CD4-positive, alpha-beta T cell treated with Interferon gamma for 1 hour (primary cell): ENCODE results near the gene GOLIM4.
"Not testable (repeated sequence)": the region's sequence is repeated elsewhere in the genome, so short reads cannot be mapped to it uniquely, and the experiment has no call there.

Experiments
- DNase-seq: peaks from one replicate; pipeline ENCODE4 v3.0.0-alpha.2; 2020

Gene GOLIM4

DNA sequence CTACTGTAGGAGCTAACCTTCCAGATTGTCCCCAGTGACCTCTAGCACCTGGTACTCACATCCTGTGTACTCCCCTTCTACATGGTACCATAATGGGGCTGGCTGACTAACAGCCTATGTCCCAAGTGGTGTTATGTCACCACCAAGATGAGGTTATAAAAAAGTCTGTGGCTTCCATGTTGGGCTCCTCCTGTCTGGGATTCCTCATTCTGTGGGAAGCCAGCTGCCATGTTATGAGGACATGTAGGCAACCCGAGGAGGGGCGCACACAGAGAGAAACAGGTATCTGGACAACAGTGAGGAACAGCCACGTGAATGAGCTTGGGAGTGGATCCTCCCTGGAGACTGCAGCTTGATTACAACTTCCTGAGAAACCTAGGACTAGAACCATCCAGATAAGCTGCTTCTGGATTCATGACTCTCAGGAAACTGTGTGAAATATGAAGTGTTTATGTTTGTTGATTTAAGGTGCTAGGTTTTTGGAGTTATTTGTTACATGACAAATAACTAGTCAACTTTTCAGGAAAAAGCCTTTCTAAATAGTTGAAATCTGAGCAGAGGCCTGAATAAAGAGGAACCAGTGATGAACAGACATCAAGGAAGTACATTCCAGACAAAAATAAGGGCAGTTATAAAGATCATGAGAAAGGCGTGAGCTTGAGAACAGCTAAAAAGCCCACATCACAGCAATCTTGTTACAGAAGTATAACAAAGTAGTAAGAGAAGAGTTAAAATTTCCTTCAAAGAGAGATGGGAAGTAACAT is 21.7 kb downstream of the GOLIM4 start:
- no peak for DNase-seq

DNA sequence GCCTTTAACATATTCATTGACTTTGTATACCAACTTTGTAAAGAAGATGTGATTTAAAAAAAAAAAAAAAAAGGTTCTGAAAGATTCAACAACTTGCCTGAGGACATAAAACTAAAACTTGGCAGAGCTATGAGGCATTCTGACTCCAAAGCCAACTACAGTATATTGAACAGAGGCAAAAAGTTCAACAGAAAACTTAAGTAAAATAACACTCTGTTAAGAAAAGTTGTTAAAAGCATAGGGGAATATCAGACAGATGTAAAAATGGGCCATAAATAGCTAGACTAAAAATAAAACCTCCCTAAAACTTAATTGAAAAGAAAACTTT is 23.4 kb downstream of the GOLIM4 start:
- no peak for DNase-seq

DNA sequence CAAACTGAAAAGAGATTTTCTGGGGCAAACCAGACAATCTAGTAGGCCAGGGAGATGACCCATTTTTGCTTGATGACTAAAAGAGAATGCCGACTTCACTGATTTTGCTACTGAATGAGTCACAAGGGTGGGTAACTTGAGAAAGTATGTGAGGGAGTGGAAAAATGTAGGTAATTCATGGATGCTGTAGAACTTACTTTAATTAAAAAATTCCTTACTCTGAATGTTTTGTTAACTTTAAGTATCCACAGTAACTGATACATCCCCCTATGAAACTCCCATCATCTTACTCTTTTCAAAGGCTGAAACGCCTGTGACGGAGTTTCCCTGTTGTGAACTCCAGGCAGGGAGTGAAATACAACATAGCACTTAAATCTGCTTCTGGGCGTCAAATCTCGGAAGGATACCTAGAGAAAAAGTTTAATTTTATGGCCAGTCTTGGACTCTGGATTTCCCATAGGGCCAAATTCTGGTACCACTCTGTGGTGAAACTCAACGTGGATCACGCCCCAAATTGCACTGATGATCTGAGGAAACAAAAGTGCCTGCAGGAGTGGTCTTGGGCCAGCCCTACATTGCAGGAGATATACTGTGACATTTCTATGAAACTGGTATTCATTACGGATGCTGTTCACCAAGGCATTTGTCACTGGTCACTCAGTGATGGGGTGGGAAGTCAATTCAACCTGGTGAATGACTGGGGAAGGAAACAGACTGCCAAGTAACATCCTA is 24.0 kb downstream of the GOLIM4 start:
- DNase-seq = no peak

DNA sequence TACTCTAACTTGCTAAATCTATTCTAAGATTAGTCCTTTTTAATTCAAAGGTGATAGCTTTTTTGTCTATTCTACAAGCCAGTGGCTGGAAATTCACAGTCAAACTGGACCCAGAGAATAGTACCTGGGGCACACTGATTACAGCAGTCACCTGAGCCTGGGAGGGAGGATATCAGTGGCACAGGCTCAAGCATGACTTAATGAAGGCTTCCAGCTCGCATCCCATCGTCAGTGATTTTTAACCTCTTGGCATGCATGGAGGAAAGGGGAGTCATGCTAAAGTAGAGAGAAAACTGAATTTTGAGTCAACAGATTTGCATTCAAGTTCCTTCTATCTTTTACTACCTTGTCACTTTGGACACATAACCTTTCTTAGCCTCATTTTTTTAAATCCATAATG is 24.8 kb downstream of the GOLIM4 start:
- DNase-seq = no peak

DNA sequence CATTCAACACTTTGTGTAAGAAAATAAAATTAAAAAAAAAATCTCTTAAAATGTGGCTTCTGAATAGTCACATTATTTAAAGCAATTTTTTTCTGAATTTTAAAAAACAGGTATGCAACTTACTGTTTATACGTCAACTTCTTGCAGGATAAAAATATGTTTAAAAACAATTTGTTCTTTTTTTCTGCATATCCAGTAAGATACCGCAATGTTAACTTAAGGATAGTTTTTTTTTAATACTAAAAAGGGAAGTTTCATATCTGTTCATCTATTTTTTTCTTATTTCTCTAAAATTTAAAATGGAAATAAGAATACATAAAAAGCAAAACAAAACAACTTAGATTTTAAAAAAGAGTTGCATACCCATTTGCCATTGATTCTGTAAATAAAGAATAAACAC is 27.4 kb downstream of the GOLIM4 start:
- no peak for DNase-seq

DNA sequence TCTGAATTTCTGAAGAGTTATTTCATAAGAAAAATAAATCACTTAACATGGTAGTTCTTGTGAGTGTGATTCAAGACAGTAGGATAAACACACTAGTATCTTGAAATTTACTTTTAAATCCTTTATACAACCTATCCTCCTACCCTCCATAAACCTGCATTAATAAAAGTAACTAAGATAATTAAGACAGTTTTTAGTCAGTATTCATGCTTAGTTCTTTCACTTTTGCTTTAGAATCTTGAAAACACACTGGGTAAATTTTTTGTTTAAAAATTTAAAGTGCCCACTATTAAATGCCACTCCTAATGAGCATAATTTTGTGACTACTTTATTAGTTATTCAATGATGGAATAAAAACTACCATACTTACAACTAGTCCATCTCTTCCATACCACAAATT is 28.8 kb downstream of the GOLIM4 start:
- DNase-seq = no peak

DNA sequence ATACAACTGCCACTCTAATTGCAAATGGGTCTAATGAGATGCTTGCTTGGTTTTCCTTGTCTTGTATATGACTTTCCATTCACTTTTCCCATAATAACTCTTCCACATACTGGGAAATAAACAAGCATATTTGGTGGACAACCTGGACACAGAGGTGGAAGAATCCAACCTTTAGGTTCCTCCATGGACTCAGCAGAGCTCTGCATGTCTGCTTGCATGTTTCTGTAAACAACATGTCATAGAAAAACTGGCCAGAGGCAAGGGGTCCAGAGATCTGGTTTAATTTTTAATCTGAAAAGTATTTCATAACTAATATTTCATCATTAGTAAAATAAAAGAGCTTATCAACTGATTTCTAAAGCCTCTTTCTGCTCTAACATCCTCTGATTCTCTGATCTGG is 30.2 kb downstream of the GOLIM4 start:
- no peak for DNase-seq

DNA sequence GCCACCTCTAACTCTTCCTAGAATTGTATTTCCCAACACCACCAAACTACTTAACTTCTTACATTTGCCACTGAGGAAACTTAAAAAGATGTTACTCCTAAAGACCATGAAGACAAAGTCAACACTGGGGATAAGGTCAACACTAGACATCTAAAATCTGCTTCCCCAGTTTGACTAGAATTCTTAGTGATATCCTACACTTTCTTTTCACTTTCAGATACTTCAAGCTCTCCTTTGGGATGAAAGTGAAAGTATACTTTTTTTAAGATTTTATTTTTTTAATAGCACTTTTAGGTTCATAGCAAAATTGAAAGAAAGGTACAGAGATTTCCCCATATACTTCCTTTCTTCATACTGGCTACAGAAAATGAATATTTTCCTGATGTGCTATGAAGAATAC is 32.6 kb downstream of the GOLIM4 start:
- no peak for DNase-seq

DNA sequence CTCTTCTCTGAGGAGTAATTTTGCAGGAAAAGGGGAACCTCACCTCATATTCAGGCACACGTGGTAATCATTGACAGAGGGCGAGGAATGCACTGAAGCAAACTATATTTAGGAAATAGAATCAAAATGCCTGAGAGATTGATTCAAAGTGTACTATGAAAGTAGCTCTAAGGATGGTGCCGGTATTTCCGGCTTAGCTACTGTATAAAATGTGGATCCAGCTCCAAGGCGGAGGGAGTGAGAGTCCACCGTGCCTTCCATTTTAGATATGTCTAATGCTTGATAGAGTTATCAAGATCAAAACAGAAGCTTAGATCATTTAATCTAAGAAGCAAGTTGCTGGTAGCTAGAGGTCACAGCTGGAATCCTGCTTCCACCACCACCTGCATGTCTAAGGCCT is 33.0 kb downstream of the GOLIM4 start:
- no peak for DNase-seq

DNA sequence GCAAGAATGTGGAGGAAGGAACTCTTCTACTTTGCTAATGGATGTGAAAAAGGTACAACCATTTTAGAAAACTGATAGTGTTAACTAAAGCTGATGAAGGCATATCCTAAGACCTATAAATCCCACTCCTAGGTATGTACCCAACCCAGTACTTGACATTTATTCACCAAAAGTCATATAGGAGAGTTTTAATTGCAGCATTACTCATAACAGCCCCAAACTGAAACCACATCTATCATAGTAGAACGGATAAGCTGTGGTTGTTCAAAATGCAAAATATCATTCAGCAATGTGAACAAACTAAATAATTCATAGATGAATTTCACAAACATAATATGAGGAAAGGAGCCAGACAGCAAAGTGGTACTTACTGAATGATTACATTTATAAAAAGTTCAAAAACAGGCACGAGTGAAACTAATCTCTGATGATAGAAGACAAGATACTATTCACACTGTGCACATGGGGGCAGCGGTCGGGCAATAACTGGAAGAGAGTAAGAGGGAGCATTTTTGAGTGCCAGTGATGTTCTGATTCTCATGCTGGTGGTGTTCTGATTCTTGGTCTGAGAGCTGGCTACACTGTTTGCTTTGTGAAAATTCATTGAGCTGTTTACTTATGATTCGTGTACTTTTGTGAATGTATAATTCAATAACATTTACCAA is 34.3 kb downstream of the GOLIM4 start:
- DNase-seq = no peak

DNA sequence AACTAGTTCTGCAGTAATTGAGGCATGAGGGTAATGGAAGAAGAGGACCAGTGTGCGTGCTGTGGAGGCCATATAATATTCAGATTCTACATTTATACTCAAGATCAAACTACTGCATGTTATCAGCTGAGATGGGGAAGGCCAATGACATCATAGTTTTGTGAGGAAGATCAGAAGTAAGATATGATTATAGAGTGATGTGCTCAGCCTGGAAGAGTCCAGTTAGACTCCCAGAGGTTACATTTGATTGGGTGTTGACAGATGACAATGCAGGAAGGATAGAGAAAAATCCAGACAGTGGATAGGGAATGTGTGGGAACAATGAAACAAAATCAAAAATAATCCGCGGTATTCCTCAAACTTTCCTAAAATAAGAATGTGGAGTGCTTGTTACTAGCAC is 35.4 kb downstream of the GOLIM4 start:
- no peak for DNase-seq

DNA sequence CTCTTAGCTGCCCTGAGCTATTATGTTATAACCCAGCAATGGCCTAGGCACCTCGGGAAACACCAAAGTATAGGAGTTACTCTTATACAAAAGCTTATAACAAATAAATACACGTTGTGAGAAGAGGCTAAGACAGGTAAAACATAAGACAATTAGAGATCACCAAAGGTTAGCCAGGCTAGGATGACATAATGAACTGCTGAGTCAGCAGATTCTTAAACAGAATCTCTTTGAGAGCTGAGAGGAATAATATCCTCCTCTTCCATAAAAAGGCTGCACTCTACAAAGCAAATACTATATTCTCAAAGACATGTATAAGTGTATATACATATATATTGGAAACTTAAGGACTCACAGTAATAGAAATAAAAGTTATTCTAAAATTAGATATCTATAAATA is 37.2 kb downstream of the GOLIM4 start:
- no peak for DNase-seq

DNA sequence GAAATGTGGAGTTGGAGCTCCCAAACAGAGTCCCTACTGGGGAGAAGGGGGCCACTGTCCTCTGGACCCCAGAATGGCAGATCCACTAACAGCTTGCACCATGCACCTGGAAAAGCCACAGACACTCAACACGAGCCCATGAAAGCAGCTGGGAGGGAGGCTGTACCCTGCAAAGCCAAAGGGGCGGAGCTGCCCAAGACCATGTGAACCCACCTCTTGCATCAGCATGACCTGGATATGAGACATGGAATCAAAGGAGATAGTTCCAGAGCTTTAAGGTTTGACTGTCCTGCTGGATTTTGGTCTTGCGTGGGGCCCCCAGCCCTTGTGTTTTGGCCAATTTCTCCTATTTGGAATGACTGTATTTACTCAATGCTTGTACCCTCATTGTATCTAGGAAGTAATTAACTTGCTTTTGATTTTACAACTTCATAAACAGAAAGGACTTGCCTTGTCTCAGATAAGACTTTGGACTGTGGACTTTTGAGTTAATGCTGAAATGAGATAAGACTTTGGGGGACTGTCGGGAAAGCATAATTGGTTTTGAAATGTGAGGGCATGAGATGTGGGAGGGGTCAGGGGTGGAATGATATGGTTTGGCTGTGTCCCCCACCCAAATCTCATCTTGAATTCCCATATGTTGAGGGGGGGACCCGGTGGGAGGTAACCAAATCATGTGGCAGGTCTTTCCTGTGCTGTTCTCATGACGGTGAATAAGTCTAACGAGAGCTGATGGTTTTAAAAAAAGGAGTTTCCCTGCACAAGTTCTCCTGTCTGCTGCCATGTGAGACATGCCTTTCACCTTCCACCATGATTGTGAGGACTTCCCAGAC is 39.1 kb downstream of the GOLIM4 start:
- not testable (repeated sequence) for DNase-seq

DNA sequence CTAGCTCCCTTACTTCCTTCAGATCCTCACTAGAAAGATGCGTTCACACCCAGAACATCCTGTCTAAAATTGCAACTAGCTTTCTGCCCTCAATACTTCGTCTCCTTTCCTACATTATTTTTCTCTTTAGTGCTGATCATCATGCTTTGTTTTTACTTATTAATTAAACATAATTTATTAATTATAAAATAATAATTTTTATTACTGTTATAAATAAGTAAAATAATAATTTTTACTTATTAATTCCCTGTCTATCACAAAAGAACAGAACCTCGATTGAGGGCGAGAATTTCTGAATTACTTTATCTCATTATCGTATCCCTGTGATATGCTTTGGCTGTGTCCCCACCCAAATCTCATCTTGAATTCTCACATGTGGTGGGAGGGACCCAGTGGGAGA is 41.3 kb downstream of the GOLIM4 start:
- DNase-seq = no peak

DNA sequence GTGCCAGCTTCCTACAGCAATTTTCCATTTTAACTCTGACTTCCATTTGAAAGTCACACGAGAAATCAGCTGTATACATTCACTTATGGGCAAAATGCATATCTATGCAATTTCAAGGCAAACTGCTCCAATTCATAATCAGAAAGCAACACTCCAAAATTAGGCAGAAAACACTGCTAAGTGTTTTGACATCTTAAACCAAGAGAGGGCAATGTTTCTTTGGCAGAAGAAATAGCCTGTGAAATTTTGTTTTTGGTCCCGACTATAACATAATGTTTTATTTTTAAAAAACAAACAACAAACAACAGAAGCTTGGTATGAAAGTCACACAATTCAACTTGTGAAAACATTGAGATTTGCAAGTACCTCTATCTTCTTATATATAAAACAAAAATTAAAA is 42.6 kb downstream of the GOLIM4 start:
- no peak for DNase-seq

DNA sequence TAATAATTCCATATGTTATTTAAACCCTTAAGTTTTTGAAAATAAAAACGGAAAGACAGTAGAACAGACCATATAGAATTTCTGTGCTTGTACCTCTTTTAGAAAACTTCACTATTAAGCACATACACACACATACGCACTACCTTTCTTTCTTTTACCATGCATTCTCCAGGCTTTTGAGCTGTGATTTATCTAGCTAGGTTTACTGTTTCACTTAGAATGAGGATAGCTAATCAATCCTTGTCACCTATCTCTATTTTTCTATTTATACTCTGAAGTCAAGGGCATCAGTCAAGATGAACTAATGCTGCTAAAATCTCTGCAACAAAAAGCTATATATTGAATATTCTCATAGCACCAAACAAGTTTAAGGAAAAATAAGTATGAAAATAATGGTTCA is 43.2 kb downstream of the GOLIM4 start:
- DNase-seq = no peak

DNA sequence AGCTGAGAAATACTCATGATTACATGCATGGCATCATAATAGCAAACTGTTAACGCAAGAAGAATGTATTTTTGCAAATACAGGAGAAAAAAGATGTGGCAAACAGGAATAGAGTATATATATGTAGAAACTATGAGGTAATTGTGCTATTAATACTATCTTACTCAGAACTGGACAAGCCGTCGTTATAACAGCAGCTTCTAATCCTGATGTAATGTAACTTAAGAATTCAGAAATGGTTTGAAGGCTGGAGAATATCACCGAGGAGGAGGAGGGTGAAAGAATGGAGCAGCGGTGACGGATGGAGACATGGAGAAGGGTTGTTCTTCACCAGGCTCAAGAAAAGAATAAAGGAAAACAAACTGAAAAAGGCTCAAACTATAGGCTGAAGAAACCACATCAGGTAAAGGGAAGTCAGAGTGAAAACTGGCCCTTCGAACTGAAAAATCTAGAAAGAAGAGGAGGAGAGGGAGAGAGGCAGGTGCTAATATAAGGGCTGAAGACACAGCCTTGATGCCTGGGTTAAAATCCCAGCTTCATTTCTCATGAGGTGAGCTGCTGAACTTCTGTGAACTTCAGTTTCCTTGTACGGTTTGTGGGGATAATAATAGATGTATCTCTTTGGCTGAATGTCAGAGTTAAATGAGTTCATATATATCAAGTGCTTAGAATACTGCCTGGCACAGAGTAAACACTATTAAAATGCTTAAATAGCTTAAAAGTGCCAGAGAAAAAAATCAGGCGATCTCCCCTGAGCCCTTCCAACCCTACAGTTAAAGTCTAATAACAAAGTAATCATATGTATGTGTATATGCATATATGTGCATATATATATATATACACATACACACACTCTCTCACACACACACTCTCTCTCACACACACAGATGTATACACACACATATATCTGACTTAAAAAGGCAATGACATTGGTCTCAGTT is 43.9 kb downstream of the GOLIM4 start:
- no peak for DNase-seq

DNA sequence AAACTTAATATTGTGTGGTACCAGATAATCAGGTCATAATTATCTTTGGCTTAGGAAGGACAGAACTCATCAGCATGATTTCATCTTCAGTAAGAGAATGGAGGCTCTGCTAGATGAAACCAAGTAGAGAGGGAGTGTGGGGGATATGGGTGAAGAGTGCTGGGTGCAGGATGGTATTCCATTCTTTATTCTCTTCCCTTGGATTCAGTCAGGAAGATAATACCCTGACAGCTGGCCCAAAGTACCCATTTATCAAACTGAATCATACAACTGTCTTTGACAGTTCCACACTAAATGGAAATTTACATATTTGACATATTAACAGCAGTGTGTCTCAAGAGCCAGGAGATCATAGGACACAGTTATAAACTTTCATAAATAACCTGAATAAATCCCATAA is 44.7 kb downstream of the GOLIM4 start:
- no peak for DNase-seq

DNA sequence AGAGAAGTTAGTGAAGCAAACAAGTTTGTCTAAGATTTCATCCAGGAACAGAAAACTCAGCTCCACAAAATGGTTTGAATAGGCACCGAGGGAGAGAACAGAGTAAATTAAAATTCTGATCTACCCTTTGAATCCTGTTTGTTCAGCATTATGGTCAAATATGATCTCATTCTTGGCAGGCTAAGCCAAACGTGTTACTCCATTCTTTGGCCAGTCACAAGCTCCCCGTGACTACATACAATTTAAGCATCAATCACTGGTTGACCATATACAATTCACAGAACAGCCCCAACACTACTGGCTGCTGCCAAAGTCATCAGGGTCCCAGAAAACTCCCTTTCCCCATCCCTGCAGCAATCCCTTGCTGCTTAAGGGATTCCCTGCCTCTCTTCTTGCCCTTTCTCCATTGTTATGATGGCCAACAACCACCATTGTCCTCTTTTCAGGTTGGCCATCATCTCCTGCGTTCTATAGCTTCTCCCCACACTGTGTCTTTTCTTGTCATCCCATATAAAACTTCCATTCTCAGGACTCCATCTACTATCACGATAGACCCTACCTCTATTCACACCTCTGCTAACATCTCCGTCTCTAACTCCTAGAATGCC is 46.3 kb downstream of the GOLIM4 start:
- DNase-seq = no peak

DNA sequence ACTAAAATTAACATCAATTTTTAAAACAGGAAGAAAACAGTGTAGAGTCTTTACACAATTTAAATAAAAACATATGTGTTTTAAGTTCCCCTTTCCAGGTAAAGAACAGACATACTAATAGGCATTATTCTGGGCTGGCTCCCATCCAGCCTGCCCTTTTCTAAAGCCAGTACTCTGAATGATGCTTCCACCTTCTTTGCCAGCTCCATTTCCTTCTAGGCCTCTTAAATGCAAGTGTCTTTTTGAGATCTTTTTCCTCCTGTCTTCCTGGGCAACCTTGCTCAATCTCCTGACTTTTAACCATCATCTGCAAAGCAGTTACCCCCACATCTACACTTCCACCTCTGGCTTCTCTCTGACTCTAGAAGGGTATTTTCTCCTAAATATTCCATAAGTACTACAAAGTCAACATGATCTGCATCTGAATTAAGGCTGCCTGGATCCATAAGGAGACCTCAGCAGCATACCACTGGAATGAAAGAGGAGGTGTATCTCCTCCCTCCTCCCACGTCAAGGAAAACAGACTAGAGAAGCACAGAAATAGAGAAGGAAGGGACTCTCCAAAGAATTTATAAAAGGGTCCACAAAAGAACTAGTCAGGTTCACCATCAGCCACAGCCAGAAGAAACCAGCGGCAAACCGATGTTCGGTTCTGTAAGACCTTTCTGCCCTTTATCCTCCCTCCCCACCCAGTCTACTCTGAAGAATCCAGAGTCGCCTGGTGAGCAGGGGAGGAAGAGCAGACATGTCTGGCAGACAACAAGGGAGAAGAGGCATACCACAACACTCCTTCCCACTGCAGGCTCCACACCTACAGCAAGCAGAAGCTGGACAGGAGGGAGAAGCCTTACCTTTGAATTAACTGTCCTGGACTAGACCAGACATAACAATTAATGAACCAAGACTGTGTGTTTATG is 47.1 kb downstream of the GOLIM4 start:
- DNase-seq = no peak

DNA sequence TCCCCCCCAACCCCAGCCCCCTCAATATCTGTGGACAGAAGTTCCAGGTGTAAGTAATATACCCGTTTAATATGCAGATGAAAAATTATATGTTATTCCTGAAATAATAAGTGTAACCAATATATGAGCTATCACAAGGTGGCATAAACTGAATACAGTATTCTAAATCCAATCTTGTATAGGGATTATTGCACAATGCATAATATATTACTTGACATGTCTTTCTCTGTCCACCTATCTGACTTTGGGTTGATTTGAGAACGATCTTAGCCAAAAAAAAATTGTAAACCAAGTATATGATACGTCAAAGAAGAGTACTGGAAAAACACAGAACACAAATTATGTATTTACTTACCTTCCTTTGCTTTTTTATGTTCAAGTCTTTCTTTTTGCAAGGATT is 47.8 kb downstream of the GOLIM4 start:
- no peak for DNase-seq
